ENCODE measurements around the gene MACROD2. TPM values are rescaled to one million over a fixed set of nuclear protein-coding genes. Genes with fewer than 3 reads are reported as not detected.

Gene MACROD2
- total and polyA plus RNA-seq, 2 of the 4 experiments (the other 2 are of a cell fraction), result not detected

DNA sequence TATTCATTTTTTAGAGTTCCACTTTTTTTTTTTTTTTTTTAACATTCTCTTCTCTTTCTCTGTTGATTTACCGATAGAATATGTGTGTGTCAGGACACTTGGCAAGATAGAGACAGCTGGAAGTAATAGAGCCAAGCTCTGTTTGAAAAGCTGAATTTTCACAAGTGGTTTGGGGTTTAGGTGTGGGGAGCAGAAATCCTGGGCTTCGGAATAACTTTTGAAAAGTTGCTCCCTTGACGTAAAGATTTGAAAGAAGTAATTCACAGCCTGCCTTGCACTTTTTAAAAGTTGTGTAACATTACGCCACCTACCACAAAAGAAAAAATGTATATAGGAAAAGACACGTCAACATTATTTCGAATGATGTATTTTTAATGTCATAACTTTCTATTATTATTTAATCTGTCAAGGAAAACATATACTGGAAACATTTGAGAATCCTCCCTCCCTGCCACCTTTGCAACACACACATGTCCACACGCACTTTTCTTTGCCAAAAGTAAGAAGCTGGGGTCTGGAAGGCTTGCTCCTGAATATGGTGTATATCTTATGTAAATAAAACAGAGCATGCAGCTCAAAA is 1660.1 kb downstream of the MACROD2 start (continued):
- no peak for TF ChIP-seq BHLHE40 (IDR thresholded peaks at IDR 0.05; ENCODE audit: low read depth, low read length)

- dilution Hi-C loops (cut with HindIII; ENCODE audit: low sequenced_read_pairs, unreplicated experiment), result no loop called here
- no TSS peak for BruUV-seq (replicated peaks)
- TF ChIP-seq USF2 (IDR thresholded peaks at IDR 0.05; ENCODE audit: low read depth, low read length) (no peak), POLR2A (IDR thresholded peaks at IDR 0.05; ENCODE audit: low read depth, low read length) (no peak), BHLHE40 (IDR thresholded peaks at IDR 0.05; ENCODE audit: low read depth, low read length) (no peak), SMC3 (IDR thresholded peaks at IDR 0.05; ENCODE audit: low read depth, low read length) (no peak), MXI1 (IDR thresholded peaks at IDR 0.05; ENCODE audit: borderline replicate concordance, low read depth, low read length) (no peak), RCOR1 (IDR thresholded peaks at IDR 0.05; ENCODE audit: insufficient replicate concordance, low read length) (no peak), MAZ (IDR thresholded peaks at IDR 0.05; ENCODE audit: borderline replicate concordance, low read depth, low read length) (no peak), RAD21 (IDR thresholded peaks at IDR 0.05; ENCODE audit: low read length) (no peak), CTCF (conservative IDR thresholded peaks at IDR 0.05; ENCODE audit: low read depth, low read length) (no peak), NFE2L2 (IDR thresholded peaks at IDR 0.05; ENCODE audit: low read depth, low read length) (no peak), CHD1 (IDR thresholded peaks at IDR 0.05; ENCODE audit: low read depth, low read length) (no peak)
- TF ChIP-seq, protein P1, sequence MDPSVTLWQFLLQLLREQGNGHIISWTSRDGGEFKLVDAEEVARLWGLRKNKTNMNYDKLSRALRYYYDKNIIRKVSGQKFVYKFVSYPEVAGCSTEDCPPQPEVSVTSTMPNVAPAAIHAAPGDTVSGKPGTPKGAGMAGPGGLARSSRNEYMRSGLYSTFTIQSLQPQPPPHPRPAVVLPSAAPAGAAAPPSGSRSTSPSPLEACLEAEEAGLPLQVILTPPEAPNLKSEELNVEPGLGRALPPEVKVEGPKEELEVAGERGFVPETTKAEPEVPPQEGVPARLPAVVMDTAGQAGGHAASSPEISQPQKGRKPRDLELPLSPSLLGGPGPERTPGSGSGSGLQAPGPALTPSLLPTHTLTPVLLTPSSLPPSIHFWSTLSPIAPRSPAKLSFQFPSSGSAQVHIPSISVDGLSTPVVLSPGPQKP (IDR thresholded peaks at IDR 0.05; ENCODE audit: borderline replicate concordance, low read depth, low read length), result no peak
Measured at GRCh38 chr20:15656124-15656523, 1660.8 kb downstream of the MACROD2 start.

More at GRCh38 chr20:15656124-15656523, 1660.8 kb downstream of the MACROD2 start:
- peak overlapping the region; percentile 35 for H2BK5ac ChIP-seq (ENCODE audit: low read depth, low read length, poor library complexity, severe bottlenecking)
- H4K91ac ChIP-seq (ENCODE audit: insufficient read depth, low read depth, low read length), result no peak overlapping the region
- DNase-seq (peak; percentile 33), ATAC-seq (ENCODE audit: low read depth) (peak; percentile 69)
- intact Hi-C loops (cut with micrococcal nuclease) (loop anchor here (10.0 kb wide), 1 partner anchor 1321 kb away; the partner anchor contains the start of gene FLRT3), in situ Hi-C loops (cut with MboI; ENCODE audit: low sequenced_read_pairs) (no loop called here)
- peak overlapping the region; percentile 51; the same call in 1 of the 2 replicates for H4K5ac ChIP-seq (ENCODE audit: low read depth, low read length)
- H3K4ac ChIP-seq (ENCODE audit: low read depth, low read length), result no peak overlapping the region
- H2BK15ac ChIP-seq (ENCODE audit: low read depth, low read length), result 0 out of 3 replicates have a peak overlapping the region, but pooled peaks have one; percentile 11
- peaks cover 5% of the 10 kb centered on the region; the same call in 1 of the 2 replicates for H3K4me1 ChIP-seq (ENCODE audit: control insufficient read depth, insufficient read depth, low read length)
- 0 out of 2 replicates have a peak overlapping the region, but pooled peaks have one; percentile 41 for H3K56ac ChIP-seq (ENCODE audit: extremely low read depth, insufficient read depth, low read length)
- H4K20me1 ChIP-seq (ENCODE audit: insufficient read depth, low read length), result no peaks in the 10 kb centered on the region
- no peak overlapping the region for H2AK9ac ChIP-seq (replicated peaks; ENCODE audit: low read depth, low read length, poor library complexity)
- no peaks in the 10 kb centered on the region for H3K79me1 ChIP-seq (ENCODE audit: low read depth in 1 of 2, low read length in 2 of 2)
- H3K14ac ChIP-seq (replicated peaks; ENCODE audit: low read depth, low read length), result 0 out of 2 replicates have a peak overlapping the region, but pooled peaks have one; percentile 66
- no peak overlapping the region for H3K23ac ChIP-seq (ENCODE audit: low read depth, low read length)
- CTCF ChIA-PET, result interaction anchor here (1.3 to 1.5 kb wide), 2 partner anchors 12 to 29 kb away, joined by 3 to 4 read pairs; no protein-coding TSS in a partner anchor
- H3K4me2 ChIP-seq (ENCODE audit: low read depth, low read length), result peak overlapping the region; percentile 67; the same call in 1 of the 2 replicates
- H2BK20ac ChIP-seq (ENCODE audit: low read depth, low read length), result peak overlapping the region; percentile 34; the same call in 1 of the 2 replicates
- peak overlapping the region; percentile 74; the same call in 1 of the 2 replicates for H3K18ac ChIP-seq (ENCODE audit: low read depth, low read length)
- H3K27me3 ChIP-seq (ENCODE audit: control insufficient read depth, insufficient read depth, low read length), result no peaks in the 10 kb centered on the region
- no peak overlapping the region for H3K27ac ChIP-seq (ENCODE audit: insufficient read depth, low read length)
- no peak overlapping the region for H3K4me3 ChIP-seq (ENCODE audit: insufficient read depth, low read depth, low read length)
- POLR2A ChIA-PET (ENCODE audit: unreplicated experiment), result no interaction called here
- no CpG with 5 or more reads among the region's 2 CpGs for WGBS, 2 experiments (ENCODE audit: extremely low coverage in 2 of 2, insufficient read length in 1 of 2)
- no peaks in the 10 kb centered on the region for H3K36me3 ChIP-seq (ENCODE audit: control insufficient read depth, insufficient read depth, low read length)
- H3K9me3 ChIP-seq (ENCODE audit: control insufficient read depth, insufficient read depth, low read length), result no peaks in the 10 kb centered on the region
- peak overlapping the region; percentile 41 for H2BK120ac ChIP-seq (ENCODE audit: low read depth, low read length)
- no peaks in the 10 kb centered on the region for H3K9me1 ChIP-seq (ENCODE audit: insufficient read depth, low read length)
- H2AK5ac ChIP-seq (ENCODE audit: low read depth, low read length), result no peak overlapping the region
- no peak overlapping the region; a peak in 1 of 4 replicates for H4K8ac ChIP-seq (ENCODE audit: low read depth in 2 of 2, low read length in 2 of 2)
- no peak overlapping the region for H3K9ac ChIP-seq (ENCODE audit: low read depth, low read length)
- no peak overlapping the region for H2AFZ ChIP-seq (replicated peaks; ENCODE audit: low read length, poor library complexity)

Data from IMR-90 (cell line).